DND-41 (cell line): Measurements from ENCODE around the gene FAM83E.
A peak's percentile ranks its signal among the peaks of the same experiment; 100 is the strongest.

Source experiments
- ATAC-seq: fragments of 200-7000 bp; cut with Tn5 transposase; 3 replicates; pipeline ENCODE4 v1.9.1; 2021; ENCODE audit warnings: low read depth; ENCODE audit not compliant: insufficient read depth
- DNase-seq: peaks from one replicate; pipeline ENCODE4 v3.0.0-alpha.2; 2020
- H2AFZ ChIP-seq: 2 replicates; pipeline ENCODE4 v1.6.0; 2012; ENCODE audit warnings: low read depth, low read length
- H3K27ac ChIP-seq: 2 replicates; pipeline ENCODE4 v1.5.1; 2012; ENCODE audit warnings: low read length, inconsistent platforms
- H3K27me3 ChIP-seq: fragments of 200-600 bp; sonication (generic); 2 replicates; pipeline ENCODE4 v1.6.0; 2012; ENCODE audit warnings: low read length, mild to moderate bottlenecking, inconsistent platforms; ENCODE audit not compliant: insufficient read depth, poor library complexity
- H3K36me3 ChIP-seq: 2 replicates; pipeline ENCODE4 v1.5.1; 2012; ENCODE audit warnings: low read length, inconsistent platforms; ENCODE audit not compliant: insufficient read depth
- H3K4me1 ChIP-seq: 2 replicates; pipeline ENCODE4 v1.5.1; 2012; ENCODE audit warnings: mild to moderate bottlenecking, low read length; ENCODE audit not compliant: insufficient read depth
- H3K4me2 ChIP-seq: 2 replicates; pipeline ENCODE4 v1.6.0; 2012; ENCODE audit warnings: mild to moderate bottlenecking, moderate library complexity, low read length, inconsistent platforms; ENCODE audit not compliant: insufficient read depth
- H3K4me3 ChIP-seq, 2 experiments: fragments of 200-600 bp in 1 of 2; shearing (Covaris generic) in 1 of 2; 2 replicates each; pipeline ENCODE4 v1.5.1; 2012 to 2016; ENCODE audit warnings: inconsistent platforms in 2 of 2, low read length in 2 of 2, mild to moderate bottlenecking in 2 of 2, low read depth in 1 of 2, moderate library complexity in 1 of 2
- H3K79me2 ChIP-seq: 2 replicates; pipeline ENCODE4 v1.6.0; 2012; ENCODE audit warnings: low read length, inconsistent platforms; ENCODE audit not compliant: insufficient read depth
- H3K9ac ChIP-seq: 2 replicates; pipeline ENCODE4 v1.6.0; 2012; ENCODE audit warnings: low read depth, mild to moderate bottlenecking, inconsistent platforms, low read length, moderate library complexity
- H3K9me3 ChIP-seq: 2 replicates; pipeline ENCODE4 v1.5.1; 2012; ENCODE audit warnings: low read length, moderate library complexity, mild to moderate bottlenecking, inconsistent platforms; ENCODE audit not compliant: insufficient read depth, severe bottlenecking
- H4K20me1 ChIP-seq: 2 replicates; pipeline ENCODE4 v1.6.0; 2012; ENCODE audit warnings: low read length; ENCODE audit not compliant: insufficient read depth
- CTCF ChIP-seq: IDR thresholded peaks from 2 replicates; pipeline ENCODE4 v1.5.1; 2012; ENCODE audit warnings: borderline replicate concordance, low read length, moderate library complexity, mild to moderate bottlenecking; ENCODE audit not compliant: poor library complexity, severe bottlenecking; ENCODE audit errors: extremely low read depth
- EZH2 ChIP-seq: IDR thresholded peaks from 3 replicates; pipeline ENCODE4 v1.6.1; 2012; ENCODE audit warnings: borderline replicate concordance, low read depth, mild to moderate bottlenecking, moderate library complexity, low read length, inconsistent platforms; ENCODE audit not compliant: severe bottlenecking

The FAM83E gene

GRCh38 chr19:48628486-48629296 is 13.8 kb upstream of the FAM83E start:
- H3K27ac ChIP-seq: no peak overlapping the region
- no peak overlapping the region for H2AFZ ChIP-seq
- H3K4me3 ChIP-seq: no peak overlapping the region
- peaks cover 11% of the 10 kb centered on the region for H4K20me1 ChIP-seq
- H3K9me3 ChIP-seq: no peaks in the 10 kb centered on the region
- no peak overlapping the region for H3K4me2 ChIP-seq
- DNase-seq (peak; percentile 10), ATAC-seq (no peak)
- peaks cover 22% of the 10 kb centered on the region for H3K79me2 ChIP-seq
- no peak for TF ChIP-seq EZH2
- TF ChIP-seq CTCF: no peak
- H3K27me3 ChIP-seq: no peaks in the 10 kb centered on the region
- H3K36me3 ChIP-seq: peaks cover 73% of the 10 kb centered on the region
- H3K4me1 ChIP-seq: peaks cover 30% of the 10 kb centered on the region
- H3K9ac ChIP-seq: no peak overlapping the region

GRCh38 chr19:48627865-48628314 is 13.0 kb upstream of the FAM83E start:
- ATAC-seq (no peak), DNase-seq (no peak)
- Histone ChIP-seq H3K9me3 (no peaks in the 10 kb centered on the region), H3K9ac (no peak overlapping the region), H3K27me3 (no peaks in the 10 kb centered on the region), H3K79me2 (peaks cover 28% of the 10 kb centered on the region), H3K4me3 (no peak overlapping the region), H3K36me3 (peaks cover 68% of the 10 kb centered on the region), H3K4me2 (no peak overlapping the region), H2AFZ (no peak overlapping the region), H3K27ac (no peak overlapping the region), H4K20me1 (peaks cover 11% of the 10 kb centered on the region), H3K4me1 (peaks cover 30% of the 10 kb centered on the region)
- no peak for TF ChIP-seq EZH2
- no peak for TF ChIP-seq CTCF

GRCh38 chr19:48627201-48627864 is 12.5 kb upstream of the FAM83E start:
- Histone ChIP-seq H3K4me3 (no peak overlapping the region), H3K36me3 (peaks cover 65% of the 10 kb centered on the region), H3K4me1 (peaks cover 31% of the 10 kb centered on the region), H3K27ac (no peak overlapping the region), H3K9ac (no peak overlapping the region), H4K20me1 (peaks cover 11% of the 10 kb centered on the region), H3K27me3 (no peaks in the 10 kb centered on the region), H2AFZ (no peak overlapping the region), H3K9me3 (no peaks in the 10 kb centered on the region), H3K79me2 (peaks cover 30% of the 10 kb centered on the region), H3K4me2 (no peak overlapping the region)
- TF ChIP-seq CTCF: no peak
- no peak for TF ChIP-seq EZH2
- ATAC-seq: no peak
- DNase-seq: no peak
